Measurements from ENCODE around the gene SP140L.

SP140L gene

GRCh38 chr2:230322561-230323384, 4.2 kb upstream of the SP140L start:
- peaks cover 0 to 13% (median 3%) of the 10 kb centered on the region in 4 donors for H3K4me1 ChIP-seq
- intact Hi-C loops (cut with DNase I; ENCODE audit: low total_unique reads), result no loop called here
- H3K27me3 ChIP-seq, result no peaks in the 10 kb centered on the region
- H3K9me3 ChIP-seq, result peaks cover 0 to 3% (median 3%) of the 10 kb centered on the region in 3 donors
- H3K4me3 ChIP-seq, result no peak overlapping the region
- TF ChIP-seq CTCF (IDR thresholded peaks at IDR 0.05), result no peak
- DNase-seq, result no peak
- no peaks in the 10 kb centered on the region for H3K36me3 ChIP-seq
- H3K27ac ChIP-seq, result no peak overlapping the region

GRCh38 chr2:230323385-230324106, 3.4 kb upstream of the SP140L start:
- Histone ChIP-seq H3K27me3 (no peaks in the 10 kb centered on the region), H3K4me1 (peaks cover 0 to 21% (median 3%) of the 10 kb centered on the region in 4 donors), H3K27ac (no peak overlapping the region), H3K4me3 (no peak overlapping the region), H3K9me3 (peaks cover 0 to 3% (median 3%) of the 10 kb centered on the region in 3 donors), H3K36me3 (no peaks in the 10 kb centered on the region)
- no peak for TF ChIP-seq CTCF (IDR thresholded peaks at IDR 0.05)
- DNase-seq, result no peak
- intact Hi-C loops (cut with DNase I; ENCODE audit: low total_unique reads), result no loop called here

GRCh38 chr2:230324503-230324902, 2.5 kb upstream of the SP140L start:
- intact Hi-C loops (cut with DNase I; ENCODE audit: low total_unique reads), result no loop called here
- no peak overlapping the region for H3K4me3 ChIP-seq

GRCh38 chr2:230325316-230326243, 1.4 kb upstream of the SP140L start:
- H3K4me3 ChIP-seq, result no peak overlapping the region
- H3K4me1 ChIP-seq, result peaks cover 0 to 23% (median 3%) of the 10 kb centered on the region in 4 donors
- H3K27me3 ChIP-seq, result no peaks in the 10 kb centered on the region
- no peak overlapping the region for H3K27ac ChIP-seq
- peaks cover 0 to 3% (median 3%) of the 10 kb centered on the region in 3 donors for H3K9me3 ChIP-seq
- no peak for DNase-seq
- no peak for TF ChIP-seq CTCF (IDR thresholded peaks at IDR 0.05)
- intact Hi-C loops (cut with DNase I; ENCODE audit: low total_unique reads), result no loop called here
- no peaks in the 10 kb centered on the region for H3K36me3 ChIP-seq

More at GRCh38 chr2:230324503-230324902, 2.5 kb upstream of the SP140L start:
- no peak overlapping the region for H3K27ac ChIP-seq
- H3K4me1 ChIP-seq, result peaks cover 0 to 23% (median 3%) of the 10 kb centered on the region in 4 donors
- H3K27me3 ChIP-seq, result no peaks in the 10 kb centered on the region
- H3K9me3 ChIP-seq, result peaks cover 0 to 3% (median 3%) of the 10 kb centered on the region in 3 donors
- no peak for TF ChIP-seq CTCF (IDR thresholded peaks at IDR 0.05)
- no peaks in the 10 kb centered on the region for H3K36me3 ChIP-seq
- DNase-seq, result no peak

Measured in tibial artery (tissue), 4 donors.